Endothelial cell of umbilical vein (primary cell): ENCODE measurements around the gene ATG4D. TPM values are rescaled to one million over a fixed set of nuclear protein-coding genes. Genes with fewer than 3 reads are reported as not detected.

Experiments
- BruUV-seq: library from RNA; stranded (reverse); fragments of 400-500 nt; replicated peaks from 2 replicates; lab custom pipeline; 2021; lab: Mats Ljungman, UMichigan
- CTCF ChIA-PET: fragments of 300-600, 350-600 bp; sonication (Branson Sonifier 250); formaldehyde crosslinking; loops from one replicate; lab custom pipeline; 2021; ENCODE audit warnings: antibody characterized with exemption, inconsistent platforms; lab: Charles Lee
- POLR2A ChIA-PET: fragments of 300-600, 350-600 bp; sonication (Branson Sonifier 250); formaldehyde crosslinking; loops from one replicate; lab custom pipeline; 2021; ENCODE audit warnings: antibody characterized with exemption, inconsistent platforms; lab: Charles Lee
- DNase-seq: peaks from one replicate; pipeline ENCODE4 v3.0.0-alpha.2; 2011; ENCODE audit warnings: low read depth, low spot score
- FAIRE-seq: peaks from 2 replicates; lab custom pipeline; 2011; peaks lifted over from hg19 to GRCh38; lab: Jason Lieb, UNC
- H2AFZ ChIP-seq: 2 replicates; pipeline ENCODE4 v1.6.0; 2012; ENCODE audit warnings: low read depth, low read length, control low read depth, inconsistent platforms
- H3K27ac ChIP-seq: 2 replicates; pipeline ENCODE4 v1.5.1; 2011; ENCODE audit warnings: low read depth, mild to moderate bottlenecking, control low read depth, low read length, moderate library complexity; ENCODE audit not compliant: insufficient read depth
- H3K27me3 ChIP-seq, 2 experiments: 2 replicates each; pipeline versions ENCODE4 v1.6.0 to v1.6.1; 2011; ENCODE audit warnings: low read length in 2 of 2, mixed read lengths in 1 of 2; ENCODE audit not compliant: control insufficient read depth in 2 of 2, insufficient read depth in 2 of 2
- H3K36me3 ChIP-seq, 2 experiments: 2 replicates in 1 of 2; 3 replicates in 1 of 2; pipeline ENCODE4 v1.5.1; 2011; ENCODE audit warnings: low read length in 2 of 2, mild to moderate bottlenecking in 1 of 2, moderate library complexity in 1 of 2; ENCODE audit not compliant: control insufficient read depth in 2 of 2, insufficient read depth in 2 of 2; ENCODE audit errors: extremely low read depth in 1 of 2
- H3K4me1 ChIP-seq: 3 replicates; pipeline ENCODE4 v1.5.1; 2011; ENCODE audit warnings: mild to moderate bottlenecking, low read length; ENCODE audit not compliant: control insufficient read depth, insufficient read depth; ENCODE audit errors: extremely low read depth
- H3K4me2 ChIP-seq: 2 replicates; pipeline ENCODE4 v1.6.1; 2011; ENCODE audit warnings: low read length, control low read depth, mixed read lengths; ENCODE audit not compliant: insufficient read depth
- H3K4me3 ChIP-seq, 3 experiments: fragments of 200-600 bp in 1 of 3; sonication (generic), shearing (Covaris generic) in 1 of 3; replicated peaks in 1 of 3; 2 replicates each; pipeline ENCODE4 v1.5.1; 2011 to 2016; ENCODE audit warnings: control low read depth in 3 of 3, low read length in 3 of 3, mild to moderate bottlenecking in 2 of 3, inconsistent platforms in 1 of 3, low read depth in 1 of 3, moderate library complexity in 1 of 3; ENCODE audit not compliant: insufficient read depth in 1 of 3
- H3K79me2 ChIP-seq: 2 replicates; pipeline ENCODE4 v1.6.0; 2012; ENCODE audit warnings: low read length, inconsistent platforms; ENCODE audit not compliant: control insufficient read depth, insufficient read depth
- H3K9ac ChIP-seq: replicated peaks from 2 replicates; pipeline ENCODE3; 2011; ENCODE audit warnings: low read length, control low read depth; ENCODE audit not compliant: insufficient read depth; ENCODE audit errors: extremely low read depth
- H3K9me1 ChIP-seq: replicated peaks from 3 replicates; pipeline ENCODE4 v1.6.0; 2011; ENCODE audit warnings: mild to moderate bottlenecking, low read length; ENCODE audit not compliant: control insufficient read depth, insufficient read depth; ENCODE audit errors: extremely low read depth
- H3K9me3 ChIP-seq: replicated peaks from 2 replicates; pipeline ENCODE4 v1.5.1; 2012; ENCODE audit warnings: low read length, inconsistent platforms; ENCODE audit not compliant: control insufficient read depth, insufficient read depth
- H4K20me1 ChIP-seq: replicated peaks from 2 replicates; pipeline ENCODE3; 2011; ENCODE audit warnings: mild to moderate bottlenecking, low read length; ENCODE audit not compliant: control insufficient read depth, insufficient read depth; ENCODE audit errors: extremely low read depth
- EZH2 ChIP-seq: IDR thresholded peaks from 2 replicates; pipeline ENCODE4 v1.6.1; 2012; ENCODE audit warnings: borderline replicate concordance, low read depth, mild to moderate bottlenecking, moderate library complexity, low read length, inconsistent platforms; ENCODE audit not compliant: severe bottlenecking
- FOS ChIP-seq: IDR thresholded peaks from 2 replicates; pipeline ENCODE4 v1.6.1; 2011; ENCODE audit warnings: mild to moderate bottlenecking, low read length, moderate library complexity, borderline replicate concordance; ENCODE audit not compliant: insufficient read depth
- GATA2 ChIP-seq: IDR thresholded peaks from 2 replicates; pipeline ENCODE4 v1.7.0; 2011; ENCODE audit warnings: low read depth, mild to moderate bottlenecking, moderate library complexity, mixed read lengths, low read length; ENCODE audit not compliant: insufficient read length, insufficient read depth
- JUN ChIP-seq: IDR thresholded peaks from 2 replicates; pipeline ENCODE4 v1.6.1; 2011; ENCODE audit warnings: borderline replicate concordance, low read depth; ENCODE audit not compliant: insufficient read length, insufficient read depth
- MYC ChIP-seq: IDR thresholded peaks from one replicate; pipeline ENCODE4 v1.6.1; 2011; ENCODE audit warnings: mild to moderate bottlenecking, low read depth, low read length
- POLR2A ChIP-seq: IDR thresholded peaks from 2 replicates; pipeline ENCODE4 v1.6.1; 2012; ENCODE audit warnings: low read depth, mild to moderate bottlenecking, control low read depth, low read length
- POLR2AphosphoS5 ChIP-seq: IDR thresholded peaks from 2 replicates; pipeline ENCODE4 v1.6.1; 2012; ENCODE audit warnings: low read depth, mild to moderate bottlenecking, control low read depth, low read length, moderate library complexity; ENCODE audit not compliant: insufficient read depth
- dilution Hi-C: fragments of 300-500 bp; cut with MboI; formaldehyde crosslinking; loops from one replicate; pipeline ENCODE4 v1.15.0; 2019; ENCODE audit warnings: low sequenced_read_pairs; ENCODE audit not compliant: extremely low pct_ligation_motif_present
- intact Hi-C: fragments of 100-400 bp; cut with micrococcal nuclease; formaldehyde crosslinking; loops from one replicate; pipeline ENCODE4 v1.10.0; 2022
- polyA plus RNA-seq, 4 experiments: library from polyadenylated mRNA; depleted of rRNA in 3 of 4; stranded (reverse) in 3 of 4; unstranded in 1 of 4; fragments of >200 nt; gene quantifications; 2 replicates each; pipeline versions ENCODE4 v1.2.1 to v1.2.3, GENCODE V29; 2011 to 2012; ENCODE audit warnings: missing spikeins in 1 of 4
- total RNA-seq: library from RNA; stranded (reverse); gene quantifications from 2 replicates; pipeline ENCODE4 v1.2.3, GENCODE V29; 2021
- TF ChIP-seq, protein P1 (sequence below): IDR thresholded peaks from 2 replicates; pipeline ENCODE4 v1.6.1; 2011; ENCODE audit not compliant: insufficient read depth, insufficient read length
- TF ChIP-seq, protein P2 (sequence below), 2 donors: IDR thresholded peaks; 1 replicate in 1 of 2; 2 replicates in 1 of 2; pipeline ENCODE4 v1.5.1; 2011; ENCODE audit warnings: low read length in 2 of 2, mild to moderate bottlenecking in 2 of 2, moderate library complexity in 2 of 2, control low read depth in 1 of 2, inconsistent platforms in 1 of 2, low read depth in 1 of 2; ENCODE audit not compliant: insufficient read depth in 1 of 2; ENCODE audit errors: extremely low read depth in 1 of 2

ATG4D gene
- total and polyA plus RNA-seq, 2 donors (not counting 3 experiments of a cell fraction or from before 2014, with no cell fraction given), result 19.8 to 24.9 TPM

DNA sequence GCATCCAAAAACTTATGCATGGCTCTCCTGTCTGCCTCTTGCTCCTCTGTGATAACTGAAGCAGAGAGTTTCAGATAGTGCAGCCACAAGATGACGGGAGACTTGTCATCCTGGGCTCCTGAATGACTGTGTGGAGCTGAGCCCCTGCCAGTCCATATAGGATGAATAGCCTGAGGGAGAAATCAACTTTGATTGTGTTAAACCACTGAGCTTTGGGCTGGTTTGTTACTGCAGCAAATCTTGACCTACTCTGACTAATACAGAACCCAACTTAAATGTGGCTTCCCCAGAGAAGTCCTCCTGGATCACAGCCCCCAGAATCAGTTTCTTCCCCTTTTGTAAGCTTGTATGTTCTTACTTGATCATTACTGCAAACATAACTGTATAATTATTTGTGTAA is 11.2 kb upstream of the ATG4D start:
- FAIRE-seq, result no peak
- intact Hi-C loops (no loop called here), dilution Hi-C loops (no loop called here)
- no peak for DNase-seq
- POLR2A ChIA-PET, result no interaction called here
- H2AFZ ChIP-seq, result no peak overlapping the region
- H3K79me2 ChIP-seq, result no peaks in the 10 kb centered on the region
- TF ChIP-seq, protein P1, sequence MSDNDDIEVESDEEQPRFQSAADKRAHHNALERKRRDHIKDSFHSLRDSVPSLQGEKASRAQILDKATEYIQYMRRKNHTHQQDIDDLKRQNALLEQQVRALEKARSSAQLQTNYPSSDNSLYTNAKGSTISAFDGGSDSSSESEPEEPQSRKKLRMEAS, result no peak
- TF ChIP-seq POLR2A (no peak), EZH2 (no peak), MYC (no peak), JUN (no peak), FOS (no peak), POLR2AphosphoS5 (no peak), GATA2 (no peak)
- TF ChIP-seq, protein P2, sequence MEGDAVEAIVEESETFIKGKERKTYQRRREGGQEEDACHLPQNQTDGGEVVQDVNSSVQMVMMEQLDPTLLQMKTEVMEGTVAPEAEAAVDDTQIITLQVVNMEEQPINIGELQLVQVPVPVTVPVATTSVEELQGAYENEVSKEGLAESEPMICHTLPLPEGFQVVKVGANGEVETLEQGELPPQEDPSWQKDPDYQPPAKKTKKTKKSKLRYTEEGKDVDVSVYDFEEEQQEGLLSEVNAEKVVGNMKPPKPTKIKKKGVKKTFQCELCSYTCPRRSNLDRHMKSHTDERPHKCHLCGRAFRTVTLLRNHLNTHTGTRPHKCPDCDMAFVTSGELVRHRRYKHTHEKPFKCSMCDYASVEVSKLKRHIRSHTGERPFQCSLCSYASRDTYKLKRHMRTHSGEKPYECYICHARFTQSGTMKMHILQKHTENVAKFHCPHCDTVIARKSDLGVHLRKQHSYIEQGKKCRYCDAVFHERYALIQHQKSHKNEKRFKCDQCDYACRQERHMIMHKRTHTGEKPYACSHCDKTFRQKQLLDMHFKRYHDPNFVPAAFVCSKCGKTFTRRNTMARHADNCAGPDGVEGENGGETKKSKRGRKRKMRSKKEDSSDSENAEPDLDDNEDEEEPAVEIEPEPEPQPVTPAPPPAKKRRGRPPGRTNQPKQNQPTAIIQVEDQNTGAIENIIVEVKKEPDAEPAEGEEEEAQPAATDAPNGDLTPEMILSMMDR (IDR thresholded peaks at IDR 0.05; ENCODE audit: extremely low read depth in 1 of 2, insufficient read depth in 1 of 2, low read depth in 1 of 2, low read length in 2 of 2), result no peak
- H3K9me1 ChIP-seq, result no peaks in the 10 kb centered on the region
- no peaks in the 10 kb centered on the region for H3K36me3 ChIP-seq
- no peaks in the 10 kb centered on the region for H3K9me3 ChIP-seq
- H3K27ac ChIP-seq, result no peak overlapping the region
- no peak overlapping the region for H3K9ac ChIP-seq
- no peaks in the 10 kb centered on the region for H3K27me3 ChIP-seq
- CTCF ChIA-PET, result interaction anchor here (0.9 to 1.6 kb wide), 2 partner anchors 9 to 20 kb away, joined by 3 to 4 read pairs; no protein-coding TSS in a partner anchor
- H3K4me2 ChIP-seq, result no peak overlapping the region
- H3K4me1 ChIP-seq, result no peaks in the 10 kb centered on the region
- BruUV-seq, result no TSS peak
- H3K4me3 ChIP-seq, result no peak overlapping the region
- H4K20me1 ChIP-seq, result no peaks in the 10 kb centered on the region
